GM12873 (cell line): ENCODE measurements around the gene OR10A7.

Experiments
- TF ChIP-seq, protein P1 (sequence below): IDR thresholded peaks from 2 replicates; pipeline ENCODE4 v1.5.1; 2012; ENCODE audit warnings: low read depth, mild to moderate bottlenecking, moderate library complexity, low read length, control low read depth; ENCODE audit not compliant: insufficient read depth; ENCODE audit errors: missing control alignments

The OR10A7 gene

DNA sequence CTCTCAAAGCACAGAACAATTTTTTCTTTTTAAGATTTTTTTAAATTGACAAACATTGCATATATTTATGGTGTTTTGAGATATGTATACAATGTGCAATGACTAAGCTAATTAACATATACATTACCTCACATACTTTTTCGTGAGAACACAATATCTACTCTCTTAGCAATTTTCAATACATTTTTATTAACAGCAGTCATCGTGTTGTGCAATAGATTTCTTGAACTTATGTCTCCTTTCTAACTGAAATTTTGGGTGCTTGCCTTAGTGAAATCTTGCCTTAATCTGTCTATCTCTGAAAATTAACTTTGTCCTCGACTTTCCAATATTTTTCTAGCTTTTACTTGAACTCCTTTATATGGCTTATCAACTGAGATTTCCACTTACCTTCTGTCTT lies 6.8 kb downstream of the OR10A7 start:
- TF ChIP-seq, protein P1, sequence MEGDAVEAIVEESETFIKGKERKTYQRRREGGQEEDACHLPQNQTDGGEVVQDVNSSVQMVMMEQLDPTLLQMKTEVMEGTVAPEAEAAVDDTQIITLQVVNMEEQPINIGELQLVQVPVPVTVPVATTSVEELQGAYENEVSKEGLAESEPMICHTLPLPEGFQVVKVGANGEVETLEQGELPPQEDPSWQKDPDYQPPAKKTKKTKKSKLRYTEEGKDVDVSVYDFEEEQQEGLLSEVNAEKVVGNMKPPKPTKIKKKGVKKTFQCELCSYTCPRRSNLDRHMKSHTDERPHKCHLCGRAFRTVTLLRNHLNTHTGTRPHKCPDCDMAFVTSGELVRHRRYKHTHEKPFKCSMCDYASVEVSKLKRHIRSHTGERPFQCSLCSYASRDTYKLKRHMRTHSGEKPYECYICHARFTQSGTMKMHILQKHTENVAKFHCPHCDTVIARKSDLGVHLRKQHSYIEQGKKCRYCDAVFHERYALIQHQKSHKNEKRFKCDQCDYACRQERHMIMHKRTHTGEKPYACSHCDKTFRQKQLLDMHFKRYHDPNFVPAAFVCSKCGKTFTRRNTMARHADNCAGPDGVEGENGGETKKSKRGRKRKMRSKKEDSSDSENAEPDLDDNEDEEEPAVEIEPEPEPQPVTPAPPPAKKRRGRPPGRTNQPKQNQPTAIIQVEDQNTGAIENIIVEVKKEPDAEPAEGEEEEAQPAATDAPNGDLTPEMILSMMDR, result no peak

DNA sequence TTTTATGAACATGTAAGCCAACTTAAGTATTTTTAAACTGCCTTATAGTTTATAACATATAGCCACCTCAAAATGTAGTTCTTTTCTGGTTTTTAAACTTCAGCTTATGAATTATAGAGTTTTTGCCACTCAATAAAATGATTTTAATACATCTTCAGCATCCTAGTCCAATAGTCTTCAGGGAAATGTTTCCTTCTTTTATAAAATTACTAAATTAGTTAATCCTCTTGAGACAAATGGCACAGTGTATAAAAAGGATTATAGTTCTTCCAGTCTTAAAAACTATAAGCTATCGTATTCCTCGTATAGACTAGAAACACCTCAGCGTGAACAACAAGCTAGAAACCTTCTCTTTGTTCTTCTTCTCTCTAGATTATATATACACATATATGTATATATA lies 23.5 kb downstream of the OR10A7 start, which contains the start of gene OR6C74:
OR6C74 (plus strand) TSS at position 301 of the 400 bp plus-strand sequence. CDS start 2,679 bp downstream, outside the sequence.
- TF ChIP-seq, protein P1, result no peak

DNA sequence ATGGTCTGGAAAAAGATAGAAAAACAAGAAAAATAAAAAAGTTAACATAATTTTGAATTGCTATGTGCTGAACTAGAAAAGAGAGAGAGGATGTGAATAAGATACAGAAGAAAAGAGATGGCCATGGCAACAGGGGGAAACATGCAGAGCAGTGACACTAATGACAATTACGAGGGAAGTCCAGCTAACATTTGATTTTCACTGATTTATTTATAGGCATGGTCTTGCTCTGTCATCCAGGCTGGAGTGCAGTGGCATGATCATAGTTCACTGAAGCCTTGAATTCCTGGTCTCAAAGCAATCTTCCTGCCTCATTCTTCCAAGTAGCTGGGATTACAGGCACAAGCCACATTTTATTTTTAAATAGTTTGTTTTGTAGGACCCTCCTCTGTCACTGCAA lies 25.3 kb downstream of the OR10A7 start:
- TF ChIP-seq, protein P1, result no peak

DNA sequence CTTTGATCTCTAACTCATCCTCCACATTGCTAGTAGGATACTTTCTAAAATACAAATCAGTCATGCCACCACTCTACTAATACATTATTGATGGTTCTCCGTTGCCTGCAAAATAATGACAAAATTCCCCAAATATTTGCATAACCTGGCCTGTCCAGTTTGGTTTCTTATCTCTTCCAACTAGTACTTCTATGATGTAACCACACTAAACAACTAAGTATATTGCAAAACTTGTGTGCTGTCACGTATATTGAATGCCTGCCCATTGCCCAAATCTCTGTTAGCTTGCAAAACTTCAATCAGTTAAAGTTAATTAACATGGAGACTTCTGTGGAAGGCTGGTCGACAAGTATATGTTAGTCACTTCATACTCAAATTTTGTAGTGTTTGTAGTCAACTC lies 30.1 kb downstream of the OR10A7 start:
- TF ChIP-seq, protein P1, result no peak

DNA sequence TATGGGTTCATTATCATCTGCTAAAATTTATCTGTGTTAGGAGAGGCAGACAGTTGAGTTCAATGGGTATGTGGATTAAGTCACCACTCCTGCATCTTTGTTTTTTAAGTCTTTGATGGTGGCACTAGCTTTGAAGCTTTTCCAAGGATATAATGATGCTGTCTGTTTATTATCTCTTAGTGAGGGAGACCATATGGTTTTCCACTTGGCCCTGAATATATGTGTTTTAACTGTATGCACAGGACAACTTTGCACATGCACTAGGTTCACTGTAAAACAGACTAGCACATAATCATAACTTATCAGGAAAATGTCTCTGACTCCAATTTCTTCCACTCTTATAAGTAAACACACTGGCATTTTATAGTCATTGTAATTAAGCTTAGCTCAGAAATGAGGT lies 32.5 kb downstream of the OR10A7 start:
- TF ChIP-seq, protein P1, result no peak

DNA sequence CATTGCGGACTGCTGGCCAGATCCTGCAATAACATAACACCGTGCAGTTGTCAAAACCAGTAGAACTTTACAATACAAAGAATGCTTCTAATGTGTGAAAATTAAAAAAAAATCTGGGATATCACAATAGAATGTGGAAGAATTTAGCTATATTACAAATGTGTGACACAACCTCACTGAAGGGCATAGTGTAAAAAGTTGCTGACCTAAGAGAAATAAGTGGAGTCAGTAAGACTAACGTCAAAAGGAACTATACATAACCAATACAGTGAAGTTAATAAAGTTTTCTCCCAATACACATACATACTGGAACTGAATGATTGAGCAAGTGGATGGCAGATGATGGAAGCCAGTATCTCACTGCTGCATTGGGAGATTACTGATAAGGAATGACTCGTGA lies 36.0 kb downstream of the OR10A7 start:
- TF ChIP-seq, protein P1, result no peak

DNA sequence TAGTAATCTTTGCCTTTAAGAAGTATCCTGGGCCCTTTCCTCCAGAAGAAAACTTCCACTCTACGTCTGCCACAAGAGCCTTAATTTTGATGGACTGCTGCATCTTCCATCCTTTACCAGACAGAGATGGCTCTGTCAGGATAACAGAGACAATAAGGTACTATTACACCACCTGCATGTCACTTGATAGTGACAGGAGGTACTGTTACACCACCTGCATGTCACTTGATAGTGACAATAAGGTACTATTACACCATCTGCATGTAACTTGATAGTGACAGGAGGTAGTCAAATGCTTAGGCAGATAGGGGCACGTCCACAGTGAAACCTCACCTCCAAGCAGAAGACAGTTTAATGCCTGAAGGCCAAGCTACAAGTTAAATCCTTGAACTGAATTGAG lies 37.5 kb downstream of the OR10A7 start:
- TF ChIP-seq, protein P1, result no peak
